Measurements from ENCODE around the gene LYG2.
"Not testable (repeated sequence)": the region's sequence is repeated elsewhere in the genome, so short reads cannot be mapped to it uniquely, and the experiment has no call there.

The LYG2 gene

DNA sequence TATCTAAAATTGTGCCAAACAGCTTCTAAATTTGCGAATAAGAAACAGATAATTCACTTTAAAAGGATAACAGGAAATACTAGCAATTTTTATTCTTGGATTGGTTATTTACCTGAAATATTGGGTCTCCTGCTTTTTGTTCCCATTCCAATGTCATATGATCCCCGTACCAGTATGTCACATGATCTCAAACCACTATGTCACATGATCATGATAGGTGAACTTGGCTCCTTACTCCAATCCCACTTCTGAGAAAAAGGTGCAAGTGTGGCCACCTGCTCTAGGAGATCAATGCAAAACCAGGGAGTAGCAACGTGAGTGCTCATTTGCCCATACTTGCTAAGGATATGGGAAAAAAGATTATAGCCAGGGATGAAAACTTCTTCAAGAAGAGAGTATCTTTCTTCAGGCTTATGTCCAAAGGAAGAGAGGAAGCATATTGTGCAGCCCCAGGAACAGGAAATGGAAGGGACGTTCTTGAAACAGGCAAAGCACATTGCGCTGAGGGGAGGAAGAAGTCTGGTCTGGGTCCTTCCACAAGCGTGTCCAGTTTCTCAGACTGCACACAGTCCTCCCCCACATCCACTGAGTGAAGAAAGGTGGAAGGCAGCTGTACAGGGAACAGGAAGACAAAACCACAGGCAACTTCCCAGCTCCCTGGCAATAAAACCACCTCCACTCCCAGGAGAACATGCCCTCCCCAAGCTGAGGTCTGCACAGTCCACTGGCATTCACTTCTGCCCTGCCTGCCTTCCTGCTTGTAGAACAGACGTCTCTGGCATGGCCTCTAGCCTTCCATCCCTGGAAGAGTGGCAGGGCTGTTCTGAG, at the start of gene LYG2:
Gene LYG2 (minus strand): TSS at position 176 of the 828 bp plus-strand sequence. CDS start 1,406 bp downstream, outside the sequence.
- no peak for DNase-seq

DNA sequence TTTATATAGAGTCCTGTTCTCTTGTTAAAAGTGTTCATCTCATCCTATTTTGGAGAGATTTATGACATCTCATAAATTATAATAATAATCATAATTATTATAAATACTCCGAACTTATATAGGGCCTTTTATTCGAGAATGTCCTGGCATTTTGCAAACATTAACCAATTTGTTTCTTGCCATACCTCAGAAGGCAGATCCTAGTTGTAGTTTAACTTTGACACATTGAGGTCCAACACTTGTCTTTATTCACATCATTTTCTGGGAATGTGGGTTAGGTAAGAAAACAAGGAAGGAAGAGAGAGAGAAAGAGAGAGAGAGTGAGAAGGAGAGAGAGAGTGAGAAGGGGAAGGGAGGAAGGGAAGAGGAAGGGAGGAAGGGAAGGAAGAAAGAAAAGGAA, 45.6 kb upstream of the LYG2 start, which contains the start of gene LYG1:
Gene LYG1 (minus strand): TSS at position 101 of the 400 bp plus-strand sequence. CDS start 5,527 bp downstream, outside the sequence.
- not testable (repeated sequence) for DNase-seq

DNA sequence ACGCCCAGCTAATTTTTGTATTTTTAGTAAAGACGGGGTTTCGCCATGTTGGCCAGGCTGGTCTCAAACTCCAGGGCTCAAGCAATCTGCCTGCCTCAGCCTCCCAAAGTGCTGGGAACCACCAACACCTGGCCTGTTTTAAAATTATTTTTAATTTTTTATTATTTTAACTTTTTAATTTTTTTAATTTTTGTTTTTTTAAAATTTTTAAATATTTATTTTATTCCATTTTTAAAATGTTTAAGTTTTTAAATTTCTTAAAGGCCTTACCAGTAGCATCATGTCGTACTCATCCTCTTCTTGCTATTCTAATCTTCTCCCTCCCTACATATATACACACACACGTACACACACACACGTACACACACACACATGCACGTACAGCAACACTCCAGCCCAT, 44.1 kb upstream of the LYG2 start:
- DNase-seq: no peak

- no peak for DNase-seq
Observed at GRCh38 chr2:99297994-99298393, 42.5 kb upstream of the LYG2 start.

- DNase-seq: no peak
Observed at GRCh38 chr2:99285526-99285925, 30.1 kb upstream of the LYG2 start.

DNA sequence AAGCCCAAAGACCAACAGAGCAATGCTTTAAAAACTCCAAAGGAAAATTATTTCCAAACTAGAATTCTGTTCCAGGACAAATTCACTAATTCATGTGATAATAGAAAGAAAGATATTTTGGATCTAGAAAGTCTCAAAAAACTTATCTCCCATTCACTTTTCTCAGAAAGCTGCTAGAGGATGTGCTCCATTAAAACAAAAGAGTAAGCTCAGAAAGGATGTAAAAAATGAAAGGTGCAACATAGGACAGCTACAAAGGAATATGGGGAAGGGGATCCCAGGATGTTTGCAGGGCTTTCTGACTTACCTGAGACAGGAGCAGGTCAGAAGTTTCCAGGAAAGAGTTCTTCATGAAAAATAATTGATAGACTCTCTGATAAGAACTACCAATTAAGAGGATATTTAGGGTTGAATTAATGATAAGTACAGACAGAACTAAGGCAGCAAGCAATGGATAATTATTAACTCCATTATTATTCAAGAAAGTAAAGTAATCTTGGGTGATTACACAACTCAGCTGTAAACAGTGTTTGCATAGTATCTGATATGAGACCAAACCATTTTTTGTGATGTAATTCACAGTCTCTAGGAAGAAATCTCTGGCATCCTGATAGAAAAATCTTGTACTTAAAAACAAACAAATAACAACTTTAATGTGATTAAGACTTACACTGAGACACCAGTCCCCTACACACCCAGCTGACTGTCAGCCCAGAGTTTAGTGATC, 24.7 kb upstream of the LYG2 start:
- no peak for DNase-seq

DNA sequence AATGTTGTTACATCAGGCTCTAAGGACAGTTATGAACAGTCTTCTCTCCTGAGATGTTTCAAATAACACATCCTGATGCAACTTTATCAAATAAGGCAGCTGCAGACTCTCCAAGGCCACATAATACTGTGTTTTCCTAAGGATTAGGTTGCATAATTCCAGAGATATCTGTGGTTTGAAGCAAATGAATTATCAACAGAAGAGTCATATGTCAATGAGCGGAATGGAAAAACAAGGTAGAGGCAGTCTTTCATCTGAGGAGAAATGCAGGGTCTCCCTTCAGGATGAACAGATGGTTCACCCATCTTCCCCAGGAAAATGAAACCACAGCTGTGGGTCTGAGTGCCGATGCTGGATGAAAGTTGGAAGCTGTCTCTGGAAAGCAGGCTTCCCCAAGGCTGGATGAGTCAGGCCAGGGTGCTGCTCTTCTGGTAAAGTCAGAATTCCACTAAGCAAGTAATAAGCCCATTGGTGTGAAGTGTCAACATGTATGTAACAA, 23.4 kb upstream of the LYG2 start:
- no peak for DNase-seq

GRCh38 chr2:99278195-99278765, 22.8 kb upstream of the LYG2 start:
- not testable (repeated sequence) for DNase-seq

- no peak for DNase-seq
Observed at GRCh38 chr2:99275882-99276281, 20.4 kb upstream of the LYG2 start.

- no peak for DNase-seq
Observed at GRCh38 chr2:99261242-99261641, 5.8 kb upstream of the LYG2 start.

GRCh38 chr2:99260184-99260583, 4.7 kb upstream of the LYG2 start:
- no peak for DNase-seq

DNA sequence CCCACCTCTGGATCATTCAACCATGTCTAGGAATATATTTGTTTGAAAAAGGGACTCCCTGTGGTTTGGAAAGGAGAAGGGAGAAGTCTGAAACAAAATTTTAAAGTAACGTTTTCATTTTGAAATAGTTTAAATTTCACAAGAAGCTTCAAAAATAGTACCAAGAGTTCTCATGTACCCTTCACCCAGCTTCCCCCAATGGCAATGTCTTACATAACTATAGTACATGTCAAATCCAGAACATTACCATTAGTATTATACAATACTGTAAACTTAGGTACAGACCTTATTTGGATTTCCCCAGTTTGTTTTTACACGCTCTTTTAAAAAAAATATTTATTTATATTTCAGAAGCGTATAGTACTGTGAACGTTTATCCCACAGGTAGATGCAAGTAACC, 4.0 kb upstream of the LYG2 start:
- no peak for DNase-seq

- DNase-seq: no peak
Observed at GRCh38 chr2:99256677-99257076, 1.2 kb upstream of the LYG2 start.

- DNase-seq: no peak
Observed at GRCh38 chr2:99249951-99250350, 5.5 kb downstream of the LYG2 start.

DNA sequence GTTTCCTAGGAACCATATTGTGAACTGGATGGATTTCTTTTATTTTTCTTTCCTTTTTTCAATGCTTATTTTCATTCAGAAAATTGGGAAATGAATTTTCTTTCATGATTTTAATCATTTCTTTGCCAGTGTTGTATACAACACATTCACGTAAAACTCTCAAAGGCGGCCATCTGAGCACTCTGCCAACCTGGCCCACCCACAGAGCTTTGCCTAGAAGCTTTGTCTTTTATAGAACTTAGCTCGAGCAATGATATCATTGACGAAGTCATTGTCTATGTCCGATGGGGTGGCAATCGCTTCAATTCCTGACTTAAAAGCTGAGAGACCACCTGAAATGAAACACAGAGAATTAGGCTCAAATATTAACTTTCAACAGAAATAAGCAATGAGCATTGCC, 13.3 kb downstream of the LYG2 start:
- no peak for DNase-seq

- DNase-seq: no peak
Observed at GRCh38 chr2:99240431-99240830, 15.0 kb downstream of the LYG2 start.

GRCh38 chr2:99238599-99238998, 16.9 kb downstream of the LYG2 start:
- no peak for DNase-seq

GRCh38 chr2:99233177-99233576, 22.3 kb downstream of the LYG2 start:
- DNase-seq: not testable (repeated sequence)

DNA sequence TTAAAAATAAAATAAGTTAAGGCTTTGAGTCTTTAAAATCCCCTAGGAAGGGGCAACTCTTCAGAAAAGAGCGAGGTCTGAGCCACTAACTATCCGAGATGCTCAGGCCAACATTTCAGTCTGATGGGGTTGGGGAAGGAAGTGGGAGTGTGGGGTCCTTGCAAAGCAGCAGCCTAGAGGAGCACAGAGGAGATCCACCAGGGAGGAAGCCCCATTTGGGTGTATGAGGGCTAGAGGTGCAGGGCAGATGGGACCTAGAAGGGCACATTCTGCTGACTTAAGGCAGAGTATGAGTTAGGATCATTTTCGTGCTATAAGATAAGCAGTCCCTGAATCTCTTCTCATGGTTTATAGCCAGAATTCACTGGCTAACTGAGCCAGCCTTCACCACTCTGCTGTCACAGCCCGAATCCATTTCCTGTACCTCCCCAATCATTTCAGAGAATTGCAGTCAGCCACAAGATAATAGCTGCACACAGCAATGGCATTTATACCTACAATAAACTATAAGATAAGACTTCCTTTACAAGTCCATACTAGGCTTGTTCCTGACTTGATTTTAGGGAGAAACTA, 37.5 kb downstream of the LYG2 start:
- DNase-seq: no peak

- DNase-seq: no peak
Observed at GRCh38 chr2:99216096-99216495, 39.4 kb downstream of the LYG2 start.

DNA sequence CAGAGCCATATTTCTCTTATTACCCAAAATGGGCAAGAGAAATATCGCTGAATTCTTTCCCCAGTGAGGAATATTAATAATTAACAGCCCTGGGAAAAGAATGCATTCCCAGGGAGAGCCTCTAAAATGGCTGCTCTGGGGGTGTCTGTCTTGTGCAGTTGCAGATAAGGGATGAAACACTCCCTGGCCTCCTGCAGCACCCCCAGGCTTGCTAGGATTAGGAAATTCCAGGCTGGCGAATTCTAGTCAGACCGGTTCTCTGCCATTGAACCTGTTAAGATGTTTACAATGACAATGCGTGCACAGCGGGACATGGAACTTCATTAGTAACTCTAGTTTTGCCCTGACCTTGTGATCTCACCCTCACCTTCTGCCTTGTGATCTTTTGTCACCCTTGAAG, 50.0 kb downstream of the LYG2 start:
- DNase-seq: no peak

- DNase-seq: no peak
Observed at GRCh38 chr2:99201959-99202678, 53.3 kb downstream of the LYG2 start.
